Lower leg skin (tissue), 3 donors: ENCODE data around the gene SERPINH1.

ENCODE experiments used
- CTCF ChIP-seq, 3 donors: fragments of 450-650 bp; IDR thresholded peaks; one replicate each; pipeline ENCODE4 v1.5.1; 2016; ENCODE audit warnings: antibody characterized with exemption in 3 of 3, mild to moderate bottlenecking in 3 of 3, moderate library complexity in 2 of 3
- POLR2A ChIP-seq, 2 donors: fragments of 450-650 bp; IDR thresholded peaks; one replicate each; pipeline ENCODE4 v1.6.1; 2016 to 2017; ENCODE audit warnings: antibody characterized with exemption in 2 of 2, mild to moderate bottlenecking in 1 of 2, moderate library complexity in 1 of 2

GRCh38 chr11:75533896-75534258 lies 28.2 kb upstream of the SERPINH1 start:
- no peak for TF ChIP-seq CTCF (IDR thresholded peaks at IDR 0.05)
- no peak for TF ChIP-seq POLR2A (IDR thresholded peaks at IDR 0.05)
